Astrocyte (in vitro differentiated cells and primary cell): ENCODE results near the gene HRH2. TPM values are rescaled to one million over a fixed set of nuclear protein-coding genes. Genes with fewer than 3 reads are reported as not detected.

Source experiments
- DNase-seq: peaks from one replicate; pipeline ENCODE4 v3.0.0-alpha.2; 2010; ENCODE audit warnings: low read depth
- FAIRE-seq: peaks from 2 replicates; lab custom pipeline; 2011; peaks lifted over from hg19 to GRCh38; lab: Jason Lieb, UNC
- H2AFZ ChIP-seq: 2 replicates; pipeline ENCODE4 v1.6.0; 2012; ENCODE audit warnings: low read depth, low read length, inconsistent platforms
- H3K27ac ChIP-seq: 2 replicates; pipeline ENCODE4 v1.5.1; 2011; ENCODE audit warnings: low read depth, low read length, inconsistent platforms
- H3K27me3 ChIP-seq: 2 replicates; pipeline ENCODE4 v1.6.0; 2011; ENCODE audit warnings: low read length, inconsistent platforms; ENCODE audit not compliant: insufficient read depth
- H3K36me3 ChIP-seq: 2 replicates; pipeline ENCODE4 v1.5.1; 2011; ENCODE audit warnings: low read length, inconsistent platforms; ENCODE audit not compliant: insufficient read depth
- H3K4me1 ChIP-seq: 2 replicates; pipeline ENCODE4 v1.5.1; 2011; ENCODE audit warnings: low read length, inconsistent platforms; ENCODE audit not compliant: insufficient read depth
- H3K4me2 ChIP-seq: 2 replicates; pipeline ENCODE4 v1.6.0; 2012; ENCODE audit warnings: low read length, inconsistent platforms
- H3K4me3 ChIP-seq: 2 replicates; pipeline ENCODE4 v1.5.1; 2011; ENCODE audit warnings: low read depth, mild to moderate bottlenecking, low read length, inconsistent platforms; ENCODE audit not compliant: insufficient read depth
- H3K79me2 ChIP-seq: 2 replicates; pipeline ENCODE4 v1.6.0; 2012; ENCODE audit warnings: mild to moderate bottlenecking, low read length, inconsistent platforms; ENCODE audit not compliant: insufficient read depth
- H3K9ac ChIP-seq: 2 replicates; pipeline ENCODE4 v1.6.0; 2012; ENCODE audit warnings: mild to moderate bottlenecking, low read length, inconsistent platforms
- H3K9me3 ChIP-seq: 2 replicates; pipeline ENCODE4 v1.5.1; 2012; ENCODE audit warnings: low read depth, mild to moderate bottlenecking, low read length, inconsistent platforms; ENCODE audit not compliant: insufficient read depth
- H4K20me1 ChIP-seq: 2 replicates; pipeline ENCODE4 v1.6.0; 2012; ENCODE audit warnings: low read length, inconsistent platforms; ENCODE audit not compliant: insufficient read depth
- H3K27ac Mint-ChIP-seq: one replicate; pipeline ENCODE4 v1.8.0; 2021; ENCODE audit warnings: mild to moderate bottlenecking, mixed read lengths; ENCODE audit not compliant: unreplicated experiment
- H3K27me3 Mint-ChIP-seq: one replicate; pipeline ENCODE4 v1.8.0; 2021; ENCODE audit warnings: low read depth, mixed read lengths; ENCODE audit not compliant: unreplicated experiment
- H3K36me3 Mint-ChIP-seq: one replicate; pipeline ENCODE4 v1.8.0; 2021; ENCODE audit warnings: low read depth, mixed read lengths; ENCODE audit not compliant: unreplicated experiment
- H3K4me1 Mint-ChIP-seq: one replicate; pipeline ENCODE4 v1.8.0; 2021; ENCODE audit warnings: low read depth, mixed read lengths; ENCODE audit not compliant: unreplicated experiment
- H3K4me3 Mint-ChIP-seq: one replicate; pipeline ENCODE4 v1.8.0; 2021; ENCODE audit warnings: mild to moderate bottlenecking, moderate library complexity, mixed read lengths; ENCODE audit not compliant: unreplicated experiment
- H3K9me3 Mint-ChIP-seq: one replicate; pipeline ENCODE4 v1.8.0; 2021; ENCODE audit warnings: mild to moderate bottlenecking, mixed read lengths; ENCODE audit not compliant: unreplicated experiment
- EZH2 ChIP-seq: IDR thresholded peaks from 2 replicates; pipeline ENCODE4 v1.6.1; 2012; ENCODE audit warnings: mild to moderate bottlenecking, low read length, inconsistent platforms; ENCODE audit not compliant: insufficient read depth
- total RNA-seq: library from RNA; stranded (reverse); gene quantifications from 2 replicates; pipeline ENCODE4 v1.2.1, GENCODE V29; 2021
- TF ChIP-seq, protein P1 (sequence below): IDR thresholded peaks from 2 replicates; pipeline ENCODE4 v1.5.1; 2011; ENCODE audit warnings: low read depth, mild to moderate bottlenecking, inconsistent platforms, low read length, moderate library complexity; ENCODE audit not compliant: insufficient read depth

Gene HRH2
- total RNA-seq, 1 donor from 2014 or later, result 1.9 TPM

- Histone ChIP-seq H2AFZ (peak overlapping the region; percentile 14), H3K79me2 (no peaks in the 10 kb centered on the region), H3K4me1 (peaks cover 11% of the 10 kb centered on the region), H3K4me3 (peak overlapping the region; percentile 21), H3K27ac (no peak overlapping the region), H3K36me3 (no peaks in the 10 kb centered on the region), H3K4me2 (peak overlapping the region; percentile 74), H3K27me3 (no peaks in the 10 kb centered on the region), H3K9me3 (peaks cover 6% of the 10 kb centered on the region), H4K20me1 (no peaks in the 10 kb centered on the region), H3K9ac (no peak overlapping the region)
- peaks cover 6% of the 10 kb centered on the region for H3K9me3 Mint-ChIP-seq
- DNase-seq, result no peak
- peaks cover 35% of the 10 kb centered on the region for H3K27me3 Mint-ChIP-seq
- TF ChIP-seq, protein P1, sequence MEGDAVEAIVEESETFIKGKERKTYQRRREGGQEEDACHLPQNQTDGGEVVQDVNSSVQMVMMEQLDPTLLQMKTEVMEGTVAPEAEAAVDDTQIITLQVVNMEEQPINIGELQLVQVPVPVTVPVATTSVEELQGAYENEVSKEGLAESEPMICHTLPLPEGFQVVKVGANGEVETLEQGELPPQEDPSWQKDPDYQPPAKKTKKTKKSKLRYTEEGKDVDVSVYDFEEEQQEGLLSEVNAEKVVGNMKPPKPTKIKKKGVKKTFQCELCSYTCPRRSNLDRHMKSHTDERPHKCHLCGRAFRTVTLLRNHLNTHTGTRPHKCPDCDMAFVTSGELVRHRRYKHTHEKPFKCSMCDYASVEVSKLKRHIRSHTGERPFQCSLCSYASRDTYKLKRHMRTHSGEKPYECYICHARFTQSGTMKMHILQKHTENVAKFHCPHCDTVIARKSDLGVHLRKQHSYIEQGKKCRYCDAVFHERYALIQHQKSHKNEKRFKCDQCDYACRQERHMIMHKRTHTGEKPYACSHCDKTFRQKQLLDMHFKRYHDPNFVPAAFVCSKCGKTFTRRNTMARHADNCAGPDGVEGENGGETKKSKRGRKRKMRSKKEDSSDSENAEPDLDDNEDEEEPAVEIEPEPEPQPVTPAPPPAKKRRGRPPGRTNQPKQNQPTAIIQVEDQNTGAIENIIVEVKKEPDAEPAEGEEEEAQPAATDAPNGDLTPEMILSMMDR, result no peak
- TF ChIP-seq EZH2, result no peak
- peaks cover 6% of the 10 kb centered on the region for H3K4me1 Mint-ChIP-seq
- H3K36me3 Mint-ChIP-seq, result peaks cover 4% of the 10 kb centered on the region
- H3K4me3 Mint-ChIP-seq, result no peak overlapping the region
- FAIRE-seq, result no peak
- no peak overlapping the region for H3K27ac Mint-ChIP-seq
Measured at GRCh38 chr5:175652741-175653663, 4.9 kb upstream of the HRH2 start.

GRCh38 chr5:175653763-175654162, 4.1 kb upstream of the HRH2 start:
- H3K4me2 ChIP-seq, result peak overlapping the region; percentile 74
- no peaks in the 10 kb centered on the region for H3K36me3 ChIP-seq
- Mint-ChIP-seq H3K36me3 (peaks cover 4% of the 10 kb centered on the region), H3K4me3 (no peak overlapping the region), H3K27ac (no peak overlapping the region), H3K4me1 (peaks cover 11% of the 10 kb centered on the region), H3K9me3 (peaks cover 6% of the 10 kb centered on the region), H3K27me3 (peaks cover 40% of the 10 kb centered on the region)
- no peak for DNase-seq
- peaks cover 4% of the 10 kb centered on the region for H3K27me3 ChIP-seq
- no peak for TF ChIP-seq EZH2
- TF ChIP-seq, protein P1, result no peak
- no peak for FAIRE-seq
- no peak overlapping the region for H3K9ac ChIP-seq
- H4K20me1 ChIP-seq, result no peaks in the 10 kb centered on the region
- H2AFZ ChIP-seq, result no peak overlapping the region
- H3K9me3 ChIP-seq, result peaks cover 6% of the 10 kb centered on the region
- H3K4me1 ChIP-seq, result peaks cover 14% of the 10 kb centered on the region
- H3K27ac ChIP-seq, result no peak overlapping the region
- H3K79me2 ChIP-seq, result no peaks in the 10 kb centered on the region
- H3K4me3 ChIP-seq, result no peak overlapping the region

- no peak overlapping the region for H3K27ac Mint-ChIP-seq
- FAIRE-seq, result no peak
- Histone ChIP-seq H2AFZ (no peak overlapping the region), H3K4me3 (no peak overlapping the region), H3K9ac (no peak overlapping the region), H3K27ac (no peak overlapping the region), H3K36me3 (no peaks in the 10 kb centered on the region), H3K9me3 (peaks cover 6% of the 10 kb centered on the region), H3K4me1 (peaks cover 14% of the 10 kb centered on the region), H3K27me3 (peaks cover 4% of the 10 kb centered on the region), H3K79me2 (no peaks in the 10 kb centered on the region), H3K4me2 (no peak overlapping the region), H4K20me1 (no peaks in the 10 kb centered on the region)
- peaks cover 43% of the 10 kb centered on the region for H3K27me3 Mint-ChIP-seq
- peaks cover 3% of the 10 kb centered on the region for H3K9me3 Mint-ChIP-seq
- H3K36me3 Mint-ChIP-seq, result peaks cover 4% of the 10 kb centered on the region
- H3K4me1 Mint-ChIP-seq, result peaks cover 11% of the 10 kb centered on the region
- TF ChIP-seq, protein P1, result no peak
- no peak for TF ChIP-seq EZH2
- H3K4me3 Mint-ChIP-seq, result no peak overlapping the region
- DNase-seq, result no peak
Measured at GRCh38 chr5:175654339-175654738, 3.5 kb upstream of the HRH2 start.
